Endothelial cell of umbilical vein (primary cell): ENCODE data around the gene UBXN6. TPM values are rescaled to one million over a fixed set of nuclear protein-coding genes. Genes with fewer than 3 reads are reported as not detected.

Source experiments
- BruUV-seq: library from RNA; stranded (reverse); fragments of 400-500 nt; replicated peaks from 2 replicates; lab custom pipeline; 2021; lab: Mats Ljungman, UMichigan
- CTCF ChIA-PET: fragments of 300-600, 350-600 bp; sonication (Branson Sonifier 250); formaldehyde crosslinking; loops from one replicate; lab custom pipeline; 2021; ENCODE audit warnings: antibody characterized with exemption, inconsistent platforms; lab: Charles Lee
- POLR2A ChIA-PET: fragments of 300-600, 350-600 bp; sonication (Branson Sonifier 250); formaldehyde crosslinking; loops from one replicate; lab custom pipeline; 2021; ENCODE audit warnings: antibody characterized with exemption, inconsistent platforms; lab: Charles Lee
- DNase-seq: peaks from one replicate; pipeline ENCODE4 v3.0.0-alpha.2; 2011; ENCODE audit warnings: low read depth, low spot score
- FAIRE-seq: peaks from 2 replicates; lab custom pipeline; 2011; peaks lifted over from hg19 to GRCh38; lab: Jason Lieb, UNC
- H2AFZ ChIP-seq: 2 replicates; pipeline ENCODE4 v1.6.0; 2012; ENCODE audit warnings: low read depth, low read length, control low read depth, inconsistent platforms
- H3K27ac ChIP-seq: 2 replicates; pipeline ENCODE4 v1.5.1; 2011; ENCODE audit warnings: low read depth, mild to moderate bottlenecking, control low read depth, low read length, moderate library complexity; ENCODE audit not compliant: insufficient read depth
- H3K27me3 ChIP-seq, 2 experiments: 2 replicates each; pipeline versions ENCODE4 v1.6.0 to v1.6.1; 2011; ENCODE audit warnings: low read length in 2 of 2, mixed read lengths in 1 of 2; ENCODE audit not compliant: control insufficient read depth in 2 of 2, insufficient read depth in 2 of 2
- H3K36me3 ChIP-seq, 2 experiments: 2 replicates in 1 of 2; 3 replicates in 1 of 2; pipeline ENCODE4 v1.5.1; 2011; ENCODE audit warnings: low read length in 2 of 2, mild to moderate bottlenecking in 1 of 2, moderate library complexity in 1 of 2; ENCODE audit not compliant: control insufficient read depth in 2 of 2, insufficient read depth in 2 of 2; ENCODE audit errors: extremely low read depth in 1 of 2
- H3K4me1 ChIP-seq: 3 replicates; pipeline ENCODE4 v1.5.1; 2011; ENCODE audit warnings: mild to moderate bottlenecking, low read length; ENCODE audit not compliant: control insufficient read depth, insufficient read depth; ENCODE audit errors: extremely low read depth
- H3K4me2 ChIP-seq: 2 replicates; pipeline ENCODE4 v1.6.1; 2011; ENCODE audit warnings: low read length, control low read depth, mixed read lengths; ENCODE audit not compliant: insufficient read depth
- H3K4me3 ChIP-seq, 3 experiments: fragments of 200-600 bp in 1 of 3; sonication (generic), shearing (Covaris generic) in 1 of 3; replicated peaks in 1 of 3; 2 replicates each; pipeline ENCODE4 v1.5.1; 2011 to 2016; ENCODE audit warnings: control low read depth in 3 of 3, low read length in 3 of 3, mild to moderate bottlenecking in 2 of 3, inconsistent platforms in 1 of 3, low read depth in 1 of 3, moderate library complexity in 1 of 3; ENCODE audit not compliant: insufficient read depth in 1 of 3
- H3K79me2 ChIP-seq: 2 replicates; pipeline ENCODE4 v1.6.0; 2012; ENCODE audit warnings: low read length, inconsistent platforms; ENCODE audit not compliant: control insufficient read depth, insufficient read depth
- H3K9ac ChIP-seq: replicated peaks from 2 replicates; pipeline ENCODE3; 2011; ENCODE audit warnings: low read length, control low read depth; ENCODE audit not compliant: insufficient read depth; ENCODE audit errors: extremely low read depth
- H3K9me1 ChIP-seq: replicated peaks from 3 replicates; pipeline ENCODE4 v1.6.0; 2011; ENCODE audit warnings: mild to moderate bottlenecking, low read length; ENCODE audit not compliant: control insufficient read depth, insufficient read depth; ENCODE audit errors: extremely low read depth
- H3K9me3 ChIP-seq: replicated peaks from 2 replicates; pipeline ENCODE4 v1.5.1; 2012; ENCODE audit warnings: low read length, inconsistent platforms; ENCODE audit not compliant: control insufficient read depth, insufficient read depth
- H4K20me1 ChIP-seq: replicated peaks from 2 replicates; pipeline ENCODE3; 2011; ENCODE audit warnings: mild to moderate bottlenecking, low read length; ENCODE audit not compliant: control insufficient read depth, insufficient read depth; ENCODE audit errors: extremely low read depth
- CTCF ChIP-seq, 2 donors: IDR thresholded peaks; 1 replicate in 1 of 2; 2 replicates in 1 of 2; pipeline ENCODE4 v1.5.1; 2011; ENCODE audit warnings: low read length in 2 of 2, mild to moderate bottlenecking in 2 of 2, moderate library complexity in 2 of 2, control low read depth in 1 of 2, inconsistent platforms in 1 of 2, low read depth in 1 of 2; ENCODE audit not compliant: insufficient read depth in 1 of 2; ENCODE audit errors: extremely low read depth in 1 of 2
- EZH2 ChIP-seq: IDR thresholded peaks from 2 replicates; pipeline ENCODE4 v1.6.1; 2012; ENCODE audit warnings: borderline replicate concordance, low read depth, mild to moderate bottlenecking, moderate library complexity, low read length, inconsistent platforms; ENCODE audit not compliant: severe bottlenecking
- FOS ChIP-seq: IDR thresholded peaks from 2 replicates; pipeline ENCODE4 v1.6.1; 2011; ENCODE audit warnings: mild to moderate bottlenecking, low read length, moderate library complexity, borderline replicate concordance; ENCODE audit not compliant: insufficient read depth
- GATA2 ChIP-seq: IDR thresholded peaks from 2 replicates; pipeline ENCODE4 v1.7.0; 2011; ENCODE audit warnings: low read depth, mild to moderate bottlenecking, moderate library complexity, mixed read lengths, low read length; ENCODE audit not compliant: insufficient read length, insufficient read depth
- JUN ChIP-seq: IDR thresholded peaks from 2 replicates; pipeline ENCODE4 v1.6.1; 2011; ENCODE audit warnings: borderline replicate concordance, low read depth; ENCODE audit not compliant: insufficient read length, insufficient read depth
- MAX ChIP-seq: IDR thresholded peaks from 2 replicates; pipeline ENCODE4 v1.6.1; 2011; ENCODE audit not compliant: insufficient read depth, insufficient read length
- MYC ChIP-seq: IDR thresholded peaks from one replicate; pipeline ENCODE4 v1.6.1; 2011; ENCODE audit warnings: mild to moderate bottlenecking, low read depth, low read length
- POLR2A ChIP-seq: IDR thresholded peaks from 2 replicates; pipeline ENCODE4 v1.6.1; 2012; ENCODE audit warnings: low read depth, mild to moderate bottlenecking, control low read depth, low read length
- POLR2AphosphoS5 ChIP-seq: IDR thresholded peaks from 2 replicates; pipeline ENCODE4 v1.6.1; 2012; ENCODE audit warnings: low read depth, mild to moderate bottlenecking, control low read depth, low read length, moderate library complexity; ENCODE audit not compliant: insufficient read depth
- dilution Hi-C: fragments of 300-500 bp; cut with MboI; formaldehyde crosslinking; loops from one replicate; pipeline ENCODE4 v1.15.0; 2019; ENCODE audit warnings: low sequenced_read_pairs; ENCODE audit not compliant: extremely low pct_ligation_motif_present
- intact Hi-C: fragments of 100-400 bp; cut with micrococcal nuclease; formaldehyde crosslinking; loops from one replicate; pipeline ENCODE4 v1.10.0; 2022
- polyA plus RNA-seq, 4 experiments: library from polyadenylated mRNA; depleted of rRNA in 3 of 4; stranded (reverse) in 3 of 4; unstranded in 1 of 4; fragments of >200 nt; gene quantifications; 2 replicates each; pipeline versions ENCODE4 v1.2.1 to v1.2.3, GENCODE V29; 2011 to 2012; ENCODE audit warnings: missing spikeins in 1 of 4
- total RNA-seq: library from RNA; stranded (reverse); gene quantifications from 2 replicates; pipeline ENCODE4 v1.2.3, GENCODE V29; 2021

The UBXN6 gene
- total and polyA plus RNA-seq, 2 donors (not counting 3 experiments of a cell fraction or from before 2014, with no cell fraction given), result 78.5 to 93.7 TPM

- DNase-seq (no peak), FAIRE-seq (no peak)
- no peak overlapping the region for H3K4me3 ChIP-seq
- H3K9me1 ChIP-seq, result no peaks in the 10 kb centered on the region
- dilution Hi-C loops (no loop called here), intact Hi-C loops (no loop called here)
- POLR2A ChIA-PET, result no interaction called here
- CTCF ChIA-PET, result interaction anchor here (0.8 to 0.9 kb wide), 2 partner anchors 32 to 46 kb away, joined by 3 read pairs; partner anchors contain the start of gene CHAF1A
- H3K27ac ChIP-seq, result no peak overlapping the region
- no peaks in the 10 kb centered on the region for H3K79me2 ChIP-seq
- TF ChIP-seq POLR2A, result no peak
- no peaks in the 10 kb centered on the region for H3K9me3 ChIP-seq
- H2AFZ ChIP-seq, result no peak overlapping the region
- H3K4me2 ChIP-seq, result no peak overlapping the region
- H3K4me1 ChIP-seq, result no peaks in the 10 kb centered on the region
- BruUV-seq, result no TSS peak
- H4K20me1 ChIP-seq, result no peaks in the 10 kb centered on the region
- no peak overlapping the region for H3K9ac ChIP-seq
- H3K27me3 ChIP-seq, result no peaks in the 10 kb centered on the region
- peaks cover 16 to 62% of the 10 kb centered on the region in 2 experiments for H3K36me3 ChIP-seq
Observed at GRCh38 chr19:4448147-4448985, 9.2 kb downstream of the UBXN6 start.

GRCh38 chr19:4447327-4448146, 10.1 kb downstream of the UBXN6 start:
- ChIA-PET CTCF (interaction anchor here (0.9 to 2.1 kb wide), 2 partner anchors 9 to 45 kb away, joined by 3 to 5 read pairs; partner anchors contain the start of gene CHAF1A), POLR2A (no interaction called here)
- no peak for FAIRE-seq
- Histone ChIP-seq H3K36me3 (peaks cover 14 to 55% of the 10 kb centered on the region in 2 experiments), H3K4me1 (no peaks in the 10 kb centered on the region), H3K9me3 (no peaks in the 10 kb centered on the region), H3K4me2 (no peak overlapping the region), H4K20me1 (no peaks in the 10 kb centered on the region), H3K9me1 (no peaks in the 10 kb centered on the region), H3K79me2 (no peaks in the 10 kb centered on the region), H3K27ac (no peak overlapping the region), H2AFZ (no peak overlapping the region), H3K9ac (no peak overlapping the region), H3K4me3 (no peak overlapping the region), H3K27me3 (no peaks in the 10 kb centered on the region)
- intact Hi-C loops (no loop called here), dilution Hi-C loops (no loop called here)
- no TSS peak for BruUV-seq
- no peak for DNase-seq
- TF ChIP-seq POLR2A (no peak), MAX (no peak), MYC (no peak), GATA2 (no peak), JUN (no peak), EZH2 (no peak), CTCF (IDR thresholded peaks at IDR 0.05; ENCODE audit: extremely low read depth in 1 of 2, insufficient read depth in 1 of 2, low read depth in 1 of 2, low read length in 2 of 2) (no peak), FOS (no peak), POLR2AphosphoS5 (no peak)
